Measurements from ENCODE around the gene TAF10.
A peak's percentile ranks its signal among the peaks of the same experiment; 100 is the strongest.

TAF10 gene

GRCh38 chr11:6576471-6577373 is 35.3 kb downstream of the TAF10 start:
- peak; percentile 79 for DNase-seq

GRCh38 chr11:6574816-6575715 is 37.0 kb downstream of the TAF10 start:
- DNase-seq, result no peak

DNA sequence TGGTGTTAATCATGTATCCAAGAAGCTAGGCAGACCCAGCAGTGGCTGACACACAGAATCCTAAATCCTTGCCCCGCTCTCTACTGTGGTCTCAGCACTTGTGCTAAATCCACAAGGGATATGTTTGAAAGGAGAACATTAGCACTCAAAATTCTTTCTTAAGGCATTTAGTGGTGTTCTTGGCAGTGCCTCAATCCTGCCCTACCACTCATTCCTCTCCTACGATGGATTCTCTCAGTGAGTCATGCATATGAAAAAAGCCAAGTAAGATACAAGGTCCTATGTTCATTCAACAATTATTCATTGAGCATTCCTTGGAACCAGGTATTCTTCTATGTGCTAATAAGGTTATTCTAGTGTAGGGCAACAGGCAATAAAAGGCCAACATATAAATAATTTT is 39.8 kb downstream of the TAF10 start:
- DNase-seq, result no peak

DNA sequence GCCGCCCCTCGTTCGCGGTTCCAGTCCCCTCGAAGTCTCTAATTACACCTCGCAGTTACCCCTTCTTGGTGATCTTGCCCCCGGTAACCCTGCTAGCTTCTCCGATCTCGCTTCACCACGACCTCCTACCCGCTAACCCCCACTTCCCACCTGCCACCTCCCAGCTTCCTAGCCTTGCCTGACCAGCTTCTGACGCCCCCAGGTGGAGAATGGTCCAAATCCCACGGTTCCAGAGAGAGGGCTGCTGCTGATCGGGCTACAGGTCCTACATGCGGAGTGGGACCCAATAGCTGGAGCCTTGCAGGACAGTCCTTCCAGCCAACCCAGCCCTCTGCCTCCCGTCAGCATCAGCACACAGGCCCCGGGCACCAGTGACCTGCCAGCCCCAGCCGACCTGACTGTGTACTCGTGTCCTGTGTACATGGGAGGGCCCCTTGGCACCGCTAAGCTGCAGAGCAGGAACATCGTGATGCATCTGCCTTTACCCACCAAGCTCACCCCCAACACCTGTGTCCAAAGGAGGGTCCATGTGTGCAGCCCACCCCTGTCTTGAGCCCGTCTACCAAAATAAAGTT is 40.5 kb downstream of the TAF10 start:
- DNase-seq, result no peak

DNA sequence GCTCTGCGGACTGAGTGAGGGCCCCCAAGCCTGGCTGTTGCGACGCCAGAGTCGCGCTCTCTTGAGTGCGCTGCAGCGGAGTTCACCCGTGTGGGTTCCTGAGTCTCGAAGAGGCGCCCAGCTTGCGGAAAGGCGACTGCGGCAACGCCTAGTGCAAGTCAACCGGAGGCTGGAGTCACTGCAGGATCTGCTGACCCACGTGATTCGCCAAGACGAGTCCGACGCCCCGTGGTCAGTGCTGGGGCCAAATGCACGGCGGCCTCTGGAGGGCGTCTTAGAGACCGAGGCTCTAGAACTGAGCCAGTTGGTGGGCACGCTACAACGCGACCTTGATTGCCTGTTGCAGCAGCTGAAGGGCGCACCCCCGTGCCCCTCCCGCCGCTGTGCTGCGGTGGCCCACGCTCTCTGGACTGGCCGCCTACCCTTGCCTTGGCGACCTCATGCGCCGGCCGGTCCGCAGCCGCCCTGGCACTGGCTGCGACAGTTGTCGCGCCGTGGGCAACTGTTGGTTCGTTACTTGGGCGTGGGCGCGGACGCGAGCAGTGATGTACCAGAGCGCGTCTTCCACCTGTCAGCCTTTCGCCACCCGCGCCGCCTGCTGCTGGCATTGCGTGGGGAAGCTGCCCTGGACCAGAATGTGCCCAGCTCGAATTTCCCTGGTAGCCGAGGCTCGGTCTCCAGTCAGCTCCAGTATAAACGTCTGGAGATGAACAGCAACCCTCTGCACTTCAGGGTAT is 41.2 kb downstream of the TAF10 start:
- DNase-seq, result peak; percentile 18

GRCh38 chr11:6569706-6570105 is 42.3 kb downstream of the TAF10 start:
- DNase-seq, result no peak

- DNase-seq, result peak; percentile 74
Observed at GRCh38 chr11:6568191-6568918, 43.7 kb downstream of the TAF10 start.

DNA sequence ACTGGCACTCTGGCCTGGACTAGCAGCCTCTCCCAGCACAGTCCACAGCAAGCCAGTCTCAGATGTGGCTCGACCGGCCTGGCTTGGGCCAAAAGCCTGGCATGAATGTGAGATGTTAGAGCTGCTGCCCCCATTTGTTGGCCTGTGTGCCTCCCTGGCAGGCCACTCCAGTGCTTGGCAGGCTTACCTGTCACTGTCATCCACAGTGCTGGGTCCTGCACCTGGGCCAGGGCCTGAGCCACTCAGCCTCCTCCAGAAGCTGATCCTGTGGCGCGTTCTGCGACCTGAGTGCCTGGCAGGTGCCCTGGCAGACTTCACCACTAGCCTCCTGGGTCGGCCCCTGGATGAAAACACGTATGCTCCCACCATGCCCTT is 44.7 kb downstream of the TAF10 start:
- DNase-seq, result no peak

- DNase-seq, result no peak
Observed at GRCh38 chr11:6566704-6567370, 45.2 kb downstream of the TAF10 start.

DNA sequence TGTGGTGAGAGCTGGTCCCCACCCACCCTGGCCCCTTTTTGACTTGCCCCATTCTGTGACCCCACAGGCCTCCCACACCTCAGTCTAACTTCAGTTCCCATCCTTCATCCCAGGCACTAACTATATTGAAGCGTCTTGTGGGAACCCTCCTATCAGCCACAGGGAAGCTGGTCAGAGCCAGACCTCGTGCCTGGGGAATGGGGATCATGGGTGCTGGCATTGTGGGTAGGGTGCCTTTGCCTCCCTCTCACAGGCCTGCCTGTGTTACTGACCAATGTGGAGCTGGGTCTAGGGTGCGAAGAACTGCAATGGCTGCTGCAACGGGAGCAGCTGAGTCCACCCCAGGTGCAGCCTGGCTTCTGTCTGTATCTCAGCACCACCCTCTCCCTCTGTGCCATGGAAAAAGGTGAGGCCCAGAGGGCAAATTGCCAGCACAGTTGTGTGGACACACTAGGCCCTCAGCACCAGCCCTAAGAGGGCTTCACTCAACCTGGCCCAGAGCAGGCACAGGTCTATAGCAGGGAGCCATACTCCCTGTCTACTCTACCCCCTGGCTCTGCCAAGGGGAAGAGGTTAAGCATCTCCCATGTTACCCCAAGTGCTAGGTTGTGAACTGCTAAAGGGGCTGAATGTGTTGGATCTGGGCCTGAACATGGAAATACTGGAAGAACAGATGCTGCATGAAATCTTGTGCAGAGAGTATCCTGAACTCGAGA is 45.9 kb downstream of the TAF10 start:
- DNase-seq, result no peak

- DNase-seq, result no peak
Observed at GRCh38 chr11:6565325-6565724, 46.7 kb downstream of the TAF10 start.

- DNase-seq, result no peak
Observed at GRCh38 chr11:6563667-6564066, 48.3 kb downstream of the TAF10 start.

DNA sequence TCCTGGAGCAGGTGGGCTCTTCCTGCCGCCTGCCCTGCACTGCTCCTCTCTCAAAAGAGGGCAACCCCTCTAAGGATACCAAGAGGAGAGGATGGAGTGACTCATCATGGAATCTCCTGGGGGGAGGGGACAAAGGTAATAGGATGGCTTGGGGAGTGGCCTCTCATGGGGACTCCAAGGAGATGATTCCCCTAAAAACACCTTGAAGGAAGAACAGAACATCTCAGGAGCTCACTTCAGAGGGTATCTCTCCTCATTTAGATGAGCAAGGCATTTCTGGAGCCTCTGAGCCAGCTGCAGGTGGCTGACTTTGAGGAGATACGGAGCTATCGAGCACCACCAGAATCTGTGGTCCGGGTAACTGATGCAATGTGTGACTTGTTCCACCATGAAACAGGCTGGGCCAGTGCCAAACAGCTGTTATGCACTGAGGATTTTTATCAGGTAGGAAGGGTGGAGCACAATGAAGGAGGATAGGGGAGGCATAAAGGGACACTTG is 48.8 kb downstream of the TAF10 start:
- no peak for DNase-seq

- DNase-seq, result no peak
Observed at GRCh38 chr11:6561288-6561687, 50.7 kb downstream of the TAF10 start.
